ENCODE data around the gene SH3PXD2A.

DNA sequence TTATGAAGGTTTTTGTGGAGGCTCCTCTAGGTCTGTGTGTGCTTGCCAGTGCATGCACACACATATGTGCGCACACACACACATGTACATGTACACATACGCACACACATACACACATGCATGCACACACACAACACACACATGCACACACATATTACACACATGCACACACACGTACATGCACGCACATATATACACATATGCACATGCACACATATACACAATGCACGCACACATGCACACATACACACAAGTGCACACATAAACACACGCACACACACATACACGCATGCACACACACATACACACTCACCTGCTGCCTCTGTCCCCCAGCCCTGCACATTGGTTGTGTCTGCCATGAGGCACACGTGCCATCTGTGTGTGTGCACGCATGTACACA is 295.6 kb downstream of the SH3PXD2A start:
- TF ChIP-seq, protein P1, sequence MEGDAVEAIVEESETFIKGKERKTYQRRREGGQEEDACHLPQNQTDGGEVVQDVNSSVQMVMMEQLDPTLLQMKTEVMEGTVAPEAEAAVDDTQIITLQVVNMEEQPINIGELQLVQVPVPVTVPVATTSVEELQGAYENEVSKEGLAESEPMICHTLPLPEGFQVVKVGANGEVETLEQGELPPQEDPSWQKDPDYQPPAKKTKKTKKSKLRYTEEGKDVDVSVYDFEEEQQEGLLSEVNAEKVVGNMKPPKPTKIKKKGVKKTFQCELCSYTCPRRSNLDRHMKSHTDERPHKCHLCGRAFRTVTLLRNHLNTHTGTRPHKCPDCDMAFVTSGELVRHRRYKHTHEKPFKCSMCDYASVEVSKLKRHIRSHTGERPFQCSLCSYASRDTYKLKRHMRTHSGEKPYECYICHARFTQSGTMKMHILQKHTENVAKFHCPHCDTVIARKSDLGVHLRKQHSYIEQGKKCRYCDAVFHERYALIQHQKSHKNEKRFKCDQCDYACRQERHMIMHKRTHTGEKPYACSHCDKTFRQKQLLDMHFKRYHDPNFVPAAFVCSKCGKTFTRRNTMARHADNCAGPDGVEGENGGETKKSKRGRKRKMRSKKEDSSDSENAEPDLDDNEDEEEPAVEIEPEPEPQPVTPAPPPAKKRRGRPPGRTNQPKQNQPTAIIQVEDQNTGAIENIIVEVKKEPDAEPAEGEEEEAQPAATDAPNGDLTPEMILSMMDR (IDR thresholded peaks at IDR 0.05 in 8 of 11, conservative IDR thresholded peaks at IDR 0.05 in 3 of 11), result no peak
- no peak for TF ChIP-seq POLR2A (IDR thresholded peaks at IDR 0.05)
- TF ChIP-seq POLR2AphosphoS5 (IDR thresholded peaks at IDR 0.05), result no peak
